HepG2 (cell line): Measurements from ENCODE around the gene SLC2A4. TPM values are rescaled to one million over a fixed set of nuclear protein-coding genes. Genes with fewer than 3 reads are reported as not detected.

Experiments
- BRCA1 ChIP-seq: sonication (generic); formaldehyde crosslinking; IDR thresholded peaks from 2 replicates; pipeline ENCODE4 v1.4.0; 2020; ENCODE audit warnings: missing genetic modification reagents
- CBX2 ChIP-seq, 2 experiments: fragments of 200-600 bp in 1 of 2; sonication (generic); formaldehyde crosslinking in 1 of 2; IDR thresholded peaks; 2 replicates each; pipeline versions ENCODE4 v1.7.0 to v1.8.1; 2018 to 2022; ENCODE audit warnings: low read depth in 2 of 2, low read length in 1 of 2, mild to moderate bottlenecking in 1 of 2, missing genetic modification reagents in 1 of 2
- FLYWCH1 ChIP-seq: sonication (generic); formaldehyde crosslinking; IDR thresholded peaks from 2 replicates; pipeline ENCODE4 v1.8.1; 2023; ENCODE audit warnings: mild to moderate bottlenecking, missing genetic modification reagents
- FOXK2 ChIP-seq: fragments of 450-650 bp; IDR thresholded peaks from 2 replicates; pipeline ENCODE4 v1.6.1; 2016
- GATAD1 ChIP-seq: IDR thresholded peaks from 2 replicates; pipeline ENCODE4 v1.6.1; 2016; ENCODE audit warnings: missing genetic modification reagents, missing compliant biosample characterization
- KAT8 ChIP-seq: IDR thresholded peaks from 2 replicates; pipeline ENCODE4 v1.6.1; 2016; ENCODE audit warnings: missing genetic modification reagents, missing compliant biosample characterization
- KLF13 ChIP-seq: sonication (generic); formaldehyde crosslinking; IDR thresholded peaks from 2 replicates; pipeline ENCODE4 v1.4.0; 2020; ENCODE audit warnings: mild to moderate bottlenecking, missing genetic modification reagents
- THAP9 ChIP-seq: sonication (generic); formaldehyde crosslinking; IDR thresholded peaks from 2 replicates; pipeline ENCODE4; 2020; ENCODE audit warnings: missing genetic modification reagents, mild to moderate bottlenecking, borderline replicate concordance
- ZBTB39 ChIP-seq: sonication (generic); formaldehyde crosslinking; IDR thresholded peaks from 2 replicates; pipeline ENCODE4 v1.5.0; 2020; ENCODE audit warnings: missing genetic modification reagents
- ZNF563 ChIP-seq: sonication (generic); formaldehyde crosslinking; IDR thresholded peaks from 2 replicates; pipeline ENCODE4 v1.8.0; 2022; ENCODE audit warnings: mild to moderate bottlenecking, moderate library complexity, missing genetic modification reagents
- ZNF580 ChIP-seq: IDR thresholded peaks from 2 replicates; pipeline ENCODE4 v1.6.1; 2016; ENCODE audit warnings: low read depth, borderline replicate concordance
- ZNF687 ChIP-seq: sonication (generic); formaldehyde crosslinking; IDR thresholded peaks from 2 replicates; pipeline ENCODE4 v1.5.1; 2020; ENCODE audit warnings: mild to moderate bottlenecking, missing genetic modification reagents, moderate library complexity
- ZNF879 ChIP-seq: sonication (generic); formaldehyde crosslinking; IDR thresholded peaks from 2 replicates; pipeline ENCODE4 v1.8.1; 2023; ENCODE audit warnings: missing genetic modification reagents
- polyA plus RNA-seq, 8 experiments: library from polyadenylated mRNA; depleted of rRNA in 3 of 8; stranded (reverse) in 7 of 8; unstranded in 1 of 8; fragments of >200 nt; fragmentation: Illumina TruSeq in 4 of 8; extraction: Trizol in 4 of 8; gene quantifications; 2 replicates each; pipeline versions ENCODE4 v1.2.1 to v1.2.3, GENCODE V29; 2011 to 2016; ENCODE audit warnings: low read depth in 4 of 8, missing spikeins in 1 of 8, mixed read lengths in 1 of 8; ENCODE audit not compliant: insufficient read depth in 1 of 8
- total RNA-seq, 5 experiments: library from RNA; depleted of rRNA; stranded (reverse); fragments of >200 nt; fragmentation: Illumina TruSeq; extraction: Trizol; gene quantifications; 2 replicates each; pipeline ENCODE4 v1.2.3, GENCODE V29; 2016; ENCODE audit warnings: low read depth in 1 of 5
- TF ChIP-seq, protein P1 (sequence below): sonication (generic); formaldehyde crosslinking; IDR thresholded peaks from 2 replicates; pipeline ENCODE4 v1.5.0; 2020; ENCODE audit warnings: missing genetic modification reagents
- TF ChIP-seq, protein P2 (sequence below): sonication (generic); formaldehyde crosslinking; IDR thresholded peaks from 2 replicates; pipeline ENCODE4 v1.5.0; 2020; ENCODE audit warnings: missing genetic modification reagents

Gene SLC2A4
- total and polyA plus RNA-seq, 2 of the 13 experiments (the other 11 are each of a cell fraction or from before 2014, with no cell fraction given), result 4.9 to 5.8 TPM

DNA sequence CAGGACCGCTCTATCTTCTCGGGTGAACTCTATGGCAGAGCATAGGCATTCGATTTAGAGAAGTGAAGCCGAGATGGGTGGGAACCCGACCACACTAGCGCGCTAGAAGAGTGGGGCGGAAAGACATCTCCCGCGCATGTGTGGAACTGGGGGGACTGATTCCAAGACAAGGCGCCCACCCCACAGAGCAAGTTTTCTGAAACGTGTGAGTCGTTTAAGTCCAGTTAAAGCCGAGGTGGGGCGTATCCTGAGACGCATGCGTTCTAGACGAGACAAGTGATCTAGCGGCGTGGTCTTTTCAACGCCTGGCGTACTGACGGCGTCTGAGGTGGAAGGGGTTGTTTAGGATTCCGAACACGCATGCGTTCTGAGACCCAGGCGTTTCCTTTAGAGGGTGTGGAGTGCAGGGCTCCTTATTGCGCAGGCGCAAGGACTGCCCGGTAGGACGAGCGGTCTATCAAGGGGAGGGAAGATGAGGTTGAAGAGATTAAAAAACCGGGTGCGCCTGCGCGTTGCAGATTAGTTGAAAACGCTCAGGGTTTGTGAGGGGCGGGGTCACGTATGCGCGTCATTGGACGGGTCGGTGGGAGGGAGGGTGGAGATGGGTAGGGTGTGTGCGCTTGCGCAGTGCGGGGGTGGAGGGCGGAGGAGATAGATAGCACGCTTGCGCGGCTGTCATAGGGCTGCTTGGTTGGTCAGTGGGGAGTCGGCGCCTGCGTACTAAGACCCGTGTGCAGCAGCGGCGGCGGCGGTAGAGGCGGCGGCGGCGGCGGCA is 25.6 kb downstream of the SLC2A4 start, which contains the start of gene EIF5A (continued):
- TF ChIP-seq ZBTB39 (CRISPR knock-in tag) (no peak), ZNF879 (CRISPR knock-in tag) (no peak), KLF13 (CRISPR knock-in tag) (no peak), BRCA1 (no peak), CBX2 (IDR thresholded peaks at IDR 0.05; ENCODE audit: low read depth, low read length) (no peak), CBX2 (CRISPR knock-in tag; IDR thresholded peaks at IDR 0.05; ENCODE audit: low read depth) (no peak), FLYWCH1 (no peak), GATAD1 (CRISPR knock-in tag) (peak; percentile 32), ZNF580 (CRISPR knock-in tag) (0 out of 2 replicates have a peak, but pooled peaks have one; percentile 30), KAT8 (peak; percentile 86), THAP9 (CRISPR knock-in tag) (peak; percentile 75; the same call in 1 of the 2 replicates), ZNF687 (CRISPR knock-in tag) (peak; percentile 73), ZNF563 (CRISPR knock-in tag) (no peak), FOXK2 (peak; percentile 72; the same call in 1 of the 2 replicates)
- TF ChIP-seq, protein P1, sequence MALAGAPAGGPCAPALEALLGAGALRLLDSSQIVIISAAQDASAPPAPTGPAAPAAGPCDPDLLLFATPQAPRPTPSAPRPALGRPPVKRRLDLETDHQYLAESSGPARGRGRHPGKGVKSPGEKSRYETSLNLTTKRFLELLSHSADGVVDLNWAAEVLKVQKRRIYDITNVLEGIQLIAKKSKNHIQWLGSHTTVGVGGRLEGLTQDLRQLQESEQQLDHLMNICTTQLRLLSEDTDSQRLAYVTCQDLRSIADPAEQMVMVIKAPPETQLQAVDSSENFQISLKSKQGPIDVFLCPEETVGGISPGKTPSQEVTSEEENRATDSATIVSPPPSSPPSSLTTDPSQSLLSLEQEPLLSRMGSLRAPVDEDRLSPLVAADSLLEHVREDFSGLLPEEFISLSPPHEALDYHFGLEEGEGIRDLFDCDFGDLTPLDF (CRISPR knock-in tag), result no peak; the same call in 1 of the 2 replicates
- TF ChIP-seq, protein P2, sequence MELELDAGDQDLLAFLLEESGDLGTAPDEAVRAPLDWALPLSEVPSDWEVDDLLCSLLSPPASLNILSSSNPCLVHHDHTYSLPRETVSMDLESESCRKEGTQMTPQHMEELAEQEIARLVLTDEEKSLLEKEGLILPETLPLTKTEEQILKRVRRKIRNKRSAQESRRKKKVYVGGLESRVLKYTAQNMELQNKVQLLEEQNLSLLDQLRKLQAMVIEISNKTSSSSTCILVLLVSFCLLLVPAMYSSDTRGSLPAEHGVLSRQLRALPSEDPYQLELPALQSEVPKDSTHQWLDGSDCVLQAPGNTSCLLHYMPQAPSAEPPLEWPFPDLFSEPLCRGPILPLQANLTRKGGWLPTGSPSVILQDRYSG, result no peak
